Activated CD4-positive, alpha-beta T cell treated with anti-CD3 and anti-CD28 coated beads for 48 hours (primary cell): ENCODE measurements around the gene DOK7.

Experiments
- DNase-seq: peaks from one replicate; pipeline ENCODE4 v3.0.0-alpha.2; 2020

The DOK7 gene

DNA sequence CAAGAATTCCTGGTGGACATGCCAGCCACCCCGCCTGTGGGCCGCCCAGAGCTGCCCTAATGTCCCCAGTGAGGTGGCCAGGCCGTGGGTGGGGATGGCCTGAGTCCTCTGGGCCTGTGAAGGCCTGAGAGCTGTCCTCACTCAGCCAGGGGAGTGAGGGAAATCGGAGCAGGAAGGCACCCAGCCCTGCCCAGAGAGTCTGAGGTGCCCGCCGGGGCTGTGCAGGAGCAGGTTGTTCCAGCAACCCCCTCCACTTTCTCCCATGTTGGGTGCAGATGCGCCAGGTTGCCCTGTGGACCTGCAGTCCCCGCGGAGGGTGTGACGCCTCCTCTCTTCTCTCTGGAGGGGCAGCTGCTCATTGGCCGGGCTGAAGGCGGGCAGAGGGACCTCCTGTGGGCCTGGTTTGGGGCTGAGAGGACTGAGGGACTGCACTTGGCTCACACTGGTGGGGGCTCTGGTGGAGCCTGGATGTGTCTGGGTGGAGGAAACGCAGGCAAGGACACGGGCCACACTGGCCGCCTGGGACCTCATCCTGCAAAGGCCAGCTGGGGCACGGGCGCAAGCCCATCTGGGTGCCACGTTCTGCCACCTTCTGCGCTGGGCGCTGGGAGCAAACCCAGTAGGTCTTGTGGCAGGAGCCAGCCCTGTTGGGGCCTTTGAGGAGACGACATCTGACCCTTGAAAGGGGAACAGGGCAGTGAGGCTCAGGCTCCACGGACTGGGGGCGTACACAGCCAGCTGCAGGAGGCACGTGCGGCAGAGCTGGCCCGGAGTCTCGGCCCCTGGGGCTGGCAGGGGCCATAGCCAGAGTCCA lies 14.0 kb downstream of the DOK7 start:
- DNase-seq = no peak

DNA sequence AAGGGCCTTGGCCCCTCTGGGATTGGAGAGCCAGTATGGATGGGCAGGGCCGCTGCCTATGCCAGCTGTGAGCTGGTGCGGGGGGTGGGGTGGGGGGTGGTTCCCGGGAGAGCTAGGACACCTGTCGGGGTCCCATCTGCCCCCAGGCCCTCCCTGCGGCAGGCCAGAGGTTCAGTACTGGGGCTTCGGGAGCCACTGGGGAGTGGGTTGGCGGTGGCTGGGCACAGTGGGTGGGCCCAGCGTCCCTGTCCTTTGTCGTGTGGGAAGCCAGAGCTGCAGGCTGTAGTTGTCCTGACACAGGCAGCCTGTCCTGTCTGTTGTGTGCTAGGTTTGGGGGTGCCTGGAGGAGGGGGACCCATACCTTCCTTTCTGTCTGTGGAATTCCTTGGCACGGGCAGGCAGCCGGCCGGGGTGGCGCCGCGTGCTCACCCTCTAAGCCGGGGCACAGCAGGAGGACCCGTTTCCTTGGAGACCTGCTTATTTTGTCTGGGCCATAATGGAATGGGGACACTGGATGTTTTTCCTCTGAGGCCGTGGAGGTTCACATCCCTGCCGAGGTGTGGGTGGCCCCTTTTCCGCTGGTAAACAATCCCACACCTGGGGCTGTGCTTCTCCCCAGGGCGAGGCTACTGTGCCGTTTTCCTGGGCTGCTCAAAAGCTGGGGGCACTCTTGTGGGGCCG lies 14.8 kb downstream of the DOK7 start:
- no peak for DNase-seq

DNA sequence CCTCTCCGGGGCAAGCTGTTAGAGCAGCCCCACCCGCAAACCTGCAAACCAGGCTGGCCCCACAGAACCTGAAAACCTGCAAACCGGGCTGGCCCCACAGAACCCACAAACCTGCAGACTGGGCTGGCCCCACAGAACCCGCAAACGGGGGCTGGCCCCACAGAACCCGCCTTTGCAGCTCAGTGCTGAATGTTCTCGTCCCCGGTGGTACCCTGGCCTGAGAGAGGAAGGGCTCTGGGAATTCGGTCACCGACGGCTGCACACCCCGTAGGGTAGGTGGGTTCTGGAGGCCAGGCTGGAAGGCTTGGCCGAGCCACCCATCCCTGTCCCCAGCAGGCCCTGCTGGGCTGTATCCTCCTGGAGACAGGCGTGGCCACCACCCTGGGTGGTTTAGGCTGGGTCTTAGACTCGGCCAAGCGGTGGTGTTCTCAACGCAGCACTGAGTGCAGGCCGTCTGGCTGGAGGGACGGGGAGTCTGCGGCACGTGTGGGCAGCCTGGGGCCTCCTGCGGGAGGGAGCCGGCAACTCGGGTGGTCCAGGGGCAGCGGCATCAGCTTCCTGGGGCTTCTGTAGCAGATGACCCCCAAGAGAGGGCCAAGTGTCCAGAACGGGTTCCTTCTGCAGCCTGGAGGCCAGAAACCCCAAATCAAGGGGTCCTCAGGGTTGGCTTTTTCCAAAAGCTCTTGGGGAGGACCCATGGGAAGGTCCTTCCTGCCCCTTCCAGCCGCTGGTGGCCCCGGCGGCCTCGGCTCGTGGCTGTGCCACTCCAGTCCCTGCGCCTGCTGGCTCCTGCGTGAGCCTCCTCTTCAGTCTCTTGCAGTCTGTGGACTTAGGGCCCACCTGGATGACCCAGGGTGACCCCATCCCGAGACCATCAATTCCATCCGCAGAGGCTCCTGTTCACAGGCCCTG lies 15.6 kb downstream of the DOK7 start:
- DNase-seq = no peak

DNA sequence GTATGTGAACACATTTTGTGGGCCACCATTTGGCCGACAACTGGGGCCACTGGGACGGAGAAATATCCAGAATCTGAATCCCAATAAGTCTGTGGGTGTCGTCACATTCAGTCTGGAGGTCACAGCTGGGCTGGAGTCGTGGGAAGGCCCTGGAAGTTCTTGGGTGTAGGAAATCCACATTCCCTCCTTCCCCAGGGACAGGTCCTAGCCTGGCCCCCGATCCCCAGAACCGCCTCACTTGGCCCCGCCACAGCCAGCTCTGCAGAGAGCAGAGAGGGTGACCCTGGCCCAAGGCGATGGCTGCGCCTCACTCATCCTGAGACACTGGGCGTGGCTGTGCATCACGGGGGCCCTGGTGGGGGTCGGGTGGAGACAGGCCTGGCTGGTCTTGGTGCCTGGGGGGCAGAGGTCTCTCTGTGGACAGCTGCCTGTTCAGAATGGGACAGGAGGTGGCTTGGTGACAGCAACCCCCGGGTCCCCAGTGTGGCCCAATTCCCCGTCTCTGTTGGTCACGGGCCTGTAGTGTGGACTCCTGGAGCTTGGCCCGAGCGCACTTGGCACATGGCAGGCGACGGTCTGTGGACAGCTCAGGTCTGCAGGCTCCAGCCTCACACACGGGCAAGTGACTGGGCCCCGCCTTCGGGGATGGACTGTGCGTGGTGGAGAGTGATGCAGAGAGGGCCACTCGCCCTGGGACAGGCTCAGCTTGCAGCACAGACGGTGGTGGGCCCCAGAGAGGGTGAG lies 16.4 kb downstream of the DOK7 start:
- DNase-seq = no peak

DNA sequence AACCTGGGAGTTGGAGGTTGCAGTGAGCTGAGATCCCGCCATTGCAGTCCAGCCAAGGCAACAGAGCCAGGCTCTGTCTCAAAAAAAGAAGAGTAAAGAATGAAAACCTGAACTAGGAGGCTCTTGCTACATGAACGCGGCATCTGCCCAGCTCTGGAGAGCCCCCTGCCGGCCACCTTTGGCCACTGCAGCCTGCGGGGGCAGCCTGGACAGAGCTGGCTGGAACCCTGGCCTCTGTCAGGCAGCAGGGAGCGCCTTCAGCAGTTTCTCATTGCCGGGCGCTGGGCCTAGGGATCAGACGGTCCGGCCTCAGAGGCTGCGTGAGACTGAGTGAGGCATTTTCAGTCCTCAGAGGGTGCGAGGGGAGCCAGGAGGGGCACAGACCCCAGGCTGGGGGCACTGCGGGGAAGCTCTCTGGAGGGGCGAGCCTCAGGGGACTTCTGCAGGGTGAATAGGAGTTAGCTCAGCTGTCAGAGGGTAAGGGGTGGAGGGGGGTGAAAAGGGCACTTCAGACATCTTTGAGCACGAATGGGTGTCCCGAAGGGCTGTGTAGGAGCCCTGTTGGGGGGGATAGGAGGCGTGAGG lies 17.5 kb downstream of the DOK7 start:
- DNase-seq = peak; percentile 86

DNA sequence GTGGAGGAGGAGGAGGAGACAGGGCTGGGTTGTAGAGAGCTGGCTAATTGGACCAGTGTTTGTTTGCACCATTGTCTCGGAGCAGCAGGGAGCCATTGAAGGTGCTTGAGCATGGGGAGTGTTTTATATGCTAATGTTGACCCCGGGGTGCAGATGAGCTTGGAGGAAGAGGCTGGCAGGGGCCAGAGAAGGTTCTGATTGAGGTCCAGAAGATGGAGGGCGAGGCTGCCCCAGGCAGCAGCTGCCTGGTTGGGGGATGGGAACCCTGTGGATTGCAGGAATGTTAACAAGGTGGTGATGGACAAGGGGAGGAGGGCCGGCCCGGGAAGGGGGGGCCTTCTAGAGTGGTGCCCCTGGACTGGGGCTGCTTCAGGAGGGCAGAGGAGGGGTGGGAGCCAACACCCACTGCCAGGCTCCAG lies 18.0 kb downstream of the DOK7 start:
- DNase-seq = no peak

DNA sequence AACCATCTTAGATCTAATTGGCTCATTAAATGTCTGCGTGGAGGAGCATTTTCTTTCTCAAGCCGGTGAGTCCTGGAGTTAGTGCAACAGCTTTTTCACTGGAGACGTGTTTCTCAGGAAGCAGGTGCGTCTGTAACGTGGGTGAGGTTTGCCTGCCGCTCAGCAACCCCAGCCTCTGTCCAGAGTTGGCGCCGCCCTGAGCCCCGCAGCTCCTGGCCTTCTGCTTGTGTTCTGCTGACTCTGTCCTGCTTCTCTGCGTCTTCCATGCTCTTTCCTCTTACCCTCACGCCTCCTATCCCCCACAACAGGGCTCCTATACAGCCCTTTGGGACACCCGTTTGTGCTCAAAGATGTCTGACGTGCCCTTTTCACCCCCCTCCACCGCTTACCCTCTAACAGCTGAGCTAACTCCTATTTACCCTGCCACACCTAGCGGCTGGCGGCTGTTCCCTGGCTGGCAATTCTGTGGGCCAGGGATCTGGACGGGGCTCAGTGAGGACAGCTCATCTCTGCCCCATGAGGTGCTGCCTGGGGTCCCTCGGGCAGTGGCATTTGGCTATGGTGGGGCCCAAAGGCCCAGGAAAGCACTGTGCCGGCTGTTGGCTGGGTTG lies 18.8 kb downstream of the DOK7 start:
- no peak for DNase-seq

DNA sequence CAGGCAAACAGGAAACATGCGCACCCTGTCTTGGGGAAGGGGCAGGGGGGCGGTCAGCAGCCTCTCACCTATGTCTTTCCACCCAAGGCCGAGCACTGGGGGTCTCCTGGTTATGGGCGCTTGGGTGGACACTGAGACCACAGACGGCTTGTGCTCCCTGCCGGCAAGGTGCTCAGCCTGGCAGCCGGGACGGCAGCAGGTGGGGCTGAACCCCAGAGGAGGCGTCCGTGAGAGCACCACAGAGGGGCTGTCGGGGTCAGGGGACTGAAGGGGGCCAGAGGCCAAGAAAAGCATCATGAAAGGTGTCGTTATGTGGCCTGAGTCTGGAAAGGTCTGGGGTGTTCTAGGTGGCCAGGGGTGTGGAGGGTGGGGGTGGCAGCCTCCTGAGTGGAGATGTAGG lies 19.6 kb downstream of the DOK7 start:
- no peak for DNase-seq

DNA sequence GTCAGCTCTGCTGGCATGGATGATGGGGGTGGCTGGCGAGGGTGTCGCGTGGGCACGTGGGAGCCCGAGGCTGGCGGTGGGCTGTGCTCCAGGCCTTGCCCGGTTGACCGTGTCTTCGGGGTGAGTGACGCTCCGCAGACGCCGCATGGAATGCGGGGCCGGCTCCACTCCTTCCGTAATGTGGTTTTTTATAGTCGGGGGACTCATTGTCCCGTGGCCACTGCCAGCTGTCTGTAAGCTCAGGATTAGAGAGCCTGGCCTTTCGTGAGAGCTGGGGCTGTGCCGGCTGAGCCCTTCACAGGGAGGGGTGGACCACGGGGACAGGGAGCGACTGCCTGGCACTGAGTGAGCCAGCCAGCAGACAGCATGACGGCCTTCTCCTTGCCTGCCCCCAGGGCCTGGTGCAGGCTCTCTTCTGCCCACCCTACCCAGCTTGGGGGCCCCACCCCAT lies 20.4 kb downstream of the DOK7 start:
- DNase-seq = no peak

DNA sequence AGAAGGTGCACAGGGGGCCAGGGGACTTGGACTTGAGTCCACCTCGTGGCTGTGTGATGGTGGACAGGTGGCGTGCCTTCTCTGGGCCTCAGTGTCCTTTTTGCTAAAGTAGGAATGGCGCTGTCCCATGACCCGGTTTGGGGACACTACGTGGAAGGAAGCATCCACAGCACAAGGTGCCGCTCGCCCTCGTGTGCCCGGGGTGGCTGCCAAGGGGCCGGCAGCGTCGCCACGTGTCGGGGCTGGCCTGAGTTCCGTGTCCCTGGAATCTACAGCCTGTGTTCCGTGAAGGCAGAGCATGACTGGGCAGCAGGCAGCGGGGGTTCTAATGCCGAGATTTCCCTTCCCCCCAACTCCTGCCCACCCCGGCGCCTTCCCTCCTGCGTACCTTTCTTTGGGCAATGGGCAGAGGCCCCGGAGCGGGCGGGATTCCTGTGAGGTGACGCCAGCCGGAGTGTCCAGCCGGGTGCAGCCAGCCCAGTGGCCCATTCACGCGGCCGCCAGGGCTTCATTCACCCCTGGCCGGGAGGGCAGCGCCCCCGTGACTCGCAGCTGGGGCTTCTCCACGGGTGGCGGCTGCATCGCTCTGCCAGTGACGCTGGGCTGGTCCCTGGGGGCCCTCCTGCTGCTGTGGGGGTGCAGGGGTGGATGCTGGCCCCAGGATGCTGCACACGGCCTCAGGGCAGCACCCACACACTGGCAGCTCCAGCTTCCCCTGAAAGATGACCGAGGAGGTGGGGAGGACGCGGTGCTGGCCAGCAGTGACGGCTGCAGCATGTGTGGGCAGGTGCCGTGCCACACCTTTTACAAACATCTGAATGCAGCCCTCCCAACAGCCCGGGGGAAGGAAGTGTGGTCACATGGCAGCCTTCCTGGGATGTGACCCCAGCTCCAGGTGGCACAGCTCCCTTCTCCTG lies 21.2 kb downstream of the DOK7 start:
- DNase-seq = no peak

DNA sequence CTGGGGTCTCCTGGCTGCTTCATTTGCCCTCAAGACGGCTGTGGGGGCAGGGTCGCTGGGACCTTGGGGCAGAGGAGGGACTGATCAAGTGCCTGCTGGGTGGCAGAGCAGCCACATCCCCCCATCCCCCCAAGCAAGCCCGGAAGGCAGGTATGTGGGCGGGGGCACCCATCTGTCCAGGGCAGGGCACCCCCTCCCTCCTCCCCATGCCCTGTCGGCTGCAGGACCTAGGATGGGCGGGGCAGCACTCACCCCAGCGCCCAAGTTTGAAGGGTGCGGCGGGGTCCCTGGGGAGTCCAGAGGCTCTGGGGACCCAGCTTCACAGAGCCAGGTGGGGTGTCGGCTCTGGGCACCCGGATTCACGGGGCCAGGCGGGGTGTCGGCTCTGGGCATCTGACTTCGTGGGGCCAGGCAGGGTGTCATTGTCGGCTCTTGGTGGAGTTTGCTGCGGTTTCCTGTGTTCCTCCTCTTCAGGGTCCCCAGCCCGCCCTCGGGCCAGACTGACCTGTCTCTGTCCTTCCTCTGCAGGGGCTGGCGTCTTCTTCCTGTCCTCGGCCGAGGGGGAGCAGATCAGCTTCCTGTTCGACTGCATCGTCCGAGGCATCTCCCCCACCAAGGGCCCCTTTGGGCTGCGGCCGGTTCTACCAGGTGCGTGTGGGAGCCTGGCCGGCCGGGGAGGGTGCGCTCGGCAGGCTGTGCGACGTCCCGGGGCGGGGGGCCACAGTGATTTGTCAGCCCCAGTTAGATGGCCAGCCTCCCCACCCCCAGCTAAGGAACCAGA lies 22.1 kb downstream of the DOK7 start:
- DNase-seq = no peak

DNA sequence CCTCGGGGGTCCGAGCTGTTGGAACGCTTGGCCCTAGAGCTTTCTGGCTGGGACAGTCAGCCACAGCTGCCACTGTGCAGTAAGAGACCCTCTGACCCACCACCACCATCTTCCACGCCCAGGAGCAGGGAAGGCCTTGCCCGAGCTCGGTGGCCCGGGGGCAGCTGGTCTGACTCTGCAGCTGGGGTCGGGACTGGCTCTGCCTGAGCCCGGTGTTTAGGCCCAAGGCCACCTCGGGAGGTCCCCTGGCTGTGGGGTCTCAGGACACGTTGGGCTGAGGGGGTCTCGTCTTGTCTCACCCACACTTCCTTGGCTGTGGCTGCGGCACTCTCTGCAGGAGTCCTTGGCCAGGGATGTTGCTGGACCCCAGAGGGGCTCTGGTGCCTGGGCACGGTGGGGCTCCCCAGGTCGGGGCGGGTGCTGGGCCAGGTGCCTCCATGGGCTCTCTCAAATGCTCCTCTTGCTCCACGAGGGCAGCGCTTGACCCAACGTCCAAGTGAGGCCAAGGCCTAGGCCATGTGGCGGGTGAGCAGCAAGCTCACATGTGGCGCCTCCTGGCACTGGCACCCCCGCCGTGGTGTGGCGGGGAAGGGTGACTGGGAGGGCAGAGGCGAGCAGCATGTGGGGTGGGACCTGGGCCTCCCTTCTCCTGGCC lies 22.9 kb downstream of the DOK7 start:
- no peak for DNase-seq

DNA sequence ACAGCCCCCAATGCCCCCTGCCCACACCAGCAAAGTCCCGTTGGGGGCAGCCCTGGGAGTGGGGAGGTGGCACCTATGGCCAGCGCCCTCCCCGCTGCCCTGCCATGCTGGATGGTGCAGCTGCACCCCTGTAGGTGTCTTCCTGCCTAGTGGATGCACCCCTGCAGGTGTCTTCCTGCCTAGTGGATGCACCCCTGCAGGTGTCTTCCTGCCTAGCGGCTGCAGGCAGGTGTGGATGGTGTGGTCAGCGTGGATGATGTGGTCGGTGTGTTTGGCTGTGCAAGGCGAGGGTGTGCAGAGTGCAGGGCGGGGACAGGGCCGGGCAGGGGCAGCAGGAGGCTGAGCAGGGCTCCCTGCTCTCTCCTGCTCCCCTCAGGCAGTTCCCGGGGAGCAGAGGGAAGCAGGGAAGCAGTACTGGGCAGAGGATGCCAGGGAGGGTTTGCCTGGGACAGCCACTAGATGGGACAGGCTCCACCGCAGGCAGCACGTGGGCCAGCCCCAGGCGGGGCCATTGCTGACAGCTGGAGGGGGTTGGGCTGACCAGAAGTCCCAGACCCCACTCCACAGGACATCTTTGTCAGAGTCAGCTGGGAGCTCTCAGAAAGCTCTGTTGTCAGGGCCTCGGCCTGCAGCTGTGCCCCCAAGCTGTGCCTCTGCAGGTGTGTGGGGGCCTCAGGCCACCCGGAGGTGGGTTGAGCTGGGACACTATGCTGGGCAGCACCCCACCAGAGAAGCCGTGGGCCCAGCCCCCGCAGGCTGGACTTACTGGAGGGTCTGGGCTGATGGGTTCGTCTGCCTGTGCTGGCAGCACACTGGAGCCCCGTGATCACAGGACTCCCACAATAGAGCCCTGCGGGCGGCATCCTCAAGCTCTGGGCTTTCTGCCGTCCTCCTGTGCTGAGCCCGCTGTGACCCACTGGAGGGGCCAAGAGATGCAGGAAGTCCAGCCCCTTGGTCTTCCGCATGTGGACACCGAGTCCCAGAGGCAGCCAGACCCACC lies 23.7 kb downstream of the DOK7 start:
- DNase-seq = no peak

DNA sequence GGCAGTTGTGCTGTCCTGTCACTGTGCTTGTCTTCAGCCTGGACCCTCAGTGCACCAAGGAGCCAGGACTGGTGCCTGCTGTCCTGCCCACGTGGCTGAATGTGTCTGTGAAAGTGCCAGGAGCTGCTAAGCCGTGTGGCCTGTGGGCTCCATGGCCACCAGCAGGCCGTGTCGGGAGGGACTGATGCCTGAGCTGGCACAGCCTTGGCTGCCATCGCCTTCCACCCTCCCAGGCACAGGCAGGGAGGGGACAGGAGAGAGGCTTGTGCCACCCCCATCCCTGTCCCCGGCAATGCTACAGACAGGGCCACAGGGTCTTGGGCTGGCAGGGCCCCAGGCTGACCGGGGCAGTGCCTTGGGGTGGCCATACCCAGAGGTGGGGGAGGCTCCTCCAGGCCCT lies 24.8 kb downstream of the DOK7 start:
- DNase-seq = no peak

DNA sequence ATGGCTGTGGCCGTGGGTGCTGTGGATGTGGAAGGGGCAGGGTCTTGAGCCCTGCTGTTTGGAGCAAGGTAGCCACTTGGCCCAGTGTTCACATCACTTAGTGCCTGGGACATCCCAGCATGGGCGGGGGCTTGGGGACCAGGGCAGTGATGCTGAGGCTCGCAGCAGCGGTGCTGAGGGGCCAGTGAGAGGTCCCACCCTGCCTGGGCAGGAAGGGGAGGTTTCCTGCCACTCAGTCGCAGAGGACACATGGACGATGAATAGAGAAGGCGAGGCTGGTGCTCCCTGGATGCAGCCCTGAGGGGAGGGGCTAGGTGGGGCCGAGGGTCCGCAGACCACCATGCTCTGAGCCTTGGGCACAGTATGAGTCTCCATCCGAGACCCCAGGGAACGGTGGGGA lies 25.7 kb downstream of the DOK7 start:
- no peak for DNase-seq

DNA sequence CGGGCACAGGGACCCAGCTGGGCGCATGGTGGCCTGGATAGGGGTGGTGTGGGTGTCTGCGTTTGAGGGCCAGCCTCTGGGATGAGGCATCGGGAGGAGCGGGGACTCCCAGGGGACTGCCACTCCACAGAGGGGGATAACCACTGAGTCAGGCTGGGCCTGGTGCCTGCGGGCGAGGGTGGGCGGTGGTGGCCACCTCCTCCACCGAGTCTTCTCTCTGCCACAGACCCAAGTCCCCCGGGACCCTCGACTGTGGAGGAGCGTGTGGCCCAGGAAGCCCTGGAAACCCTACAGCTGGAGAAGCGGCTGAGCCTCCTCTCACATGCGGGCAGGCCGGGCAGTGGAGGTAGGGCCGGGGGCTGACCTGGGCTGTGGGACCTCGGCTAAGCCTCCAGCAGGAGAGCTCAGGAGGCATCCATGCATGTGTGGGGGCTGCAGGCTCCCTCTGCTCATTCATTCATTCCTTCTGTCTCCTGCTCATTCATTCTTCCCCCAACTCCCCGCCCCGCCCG lies 26.4 kb downstream of the DOK7 start:
- no peak for DNase-seq

DNA sequence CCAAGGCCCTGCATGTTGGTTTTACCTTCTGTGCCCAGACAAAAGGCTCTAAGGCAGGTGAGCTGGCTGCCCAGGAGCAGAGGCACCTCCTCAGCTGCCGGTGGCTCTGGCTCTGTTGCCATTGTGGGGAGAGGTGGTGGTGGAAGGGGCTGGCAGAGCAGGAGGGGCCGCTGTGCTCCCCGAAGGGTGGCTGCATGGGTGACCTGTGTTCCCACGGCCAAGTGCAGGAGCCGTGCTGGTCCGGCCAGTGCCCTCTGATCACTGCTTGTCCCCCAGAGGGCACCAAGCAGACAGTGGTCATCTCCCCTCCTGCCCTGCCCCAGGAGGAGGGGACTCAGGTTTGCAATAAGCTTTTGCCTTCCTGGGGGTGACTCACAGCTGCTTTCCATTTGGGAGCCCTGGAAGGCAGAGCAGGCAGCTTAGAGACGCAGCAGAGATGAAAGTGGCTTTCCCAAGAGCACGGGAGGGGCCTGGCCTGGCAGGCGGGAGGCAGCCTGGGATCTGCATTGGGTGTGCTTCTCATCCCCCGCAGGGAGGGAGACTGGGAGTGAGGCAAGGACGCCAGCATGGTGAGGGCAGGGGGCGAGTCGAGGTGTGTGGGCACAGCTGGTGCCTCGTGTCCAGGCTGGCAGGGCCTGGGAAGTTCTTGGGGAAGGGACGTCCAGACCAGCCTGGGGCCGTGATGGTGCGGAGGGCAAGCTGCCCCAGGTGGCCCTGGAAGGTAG lies 28.7 kb downstream of the DOK7 start:
- DNase-seq = no peak
